GM18511 (cell line): ENCODE measurements around the gene IRAK1.
"Not testable (repeated sequence)": the region's sequence is repeated elsewhere in the genome, so short reads cannot be mapped to it uniquely, and the experiment has no call there.

Source experiments
- ATAC-seq: cut with Tn5 transposase; IDR thresholded peaks from one replicate; pipeline ENCODE4 v1.9.1; 2021; ENCODE audit warnings: mild to moderate bottlenecking, moderate library complexity; ENCODE audit not compliant: unreplicated experiment

Gene IRAK1

DNA sequence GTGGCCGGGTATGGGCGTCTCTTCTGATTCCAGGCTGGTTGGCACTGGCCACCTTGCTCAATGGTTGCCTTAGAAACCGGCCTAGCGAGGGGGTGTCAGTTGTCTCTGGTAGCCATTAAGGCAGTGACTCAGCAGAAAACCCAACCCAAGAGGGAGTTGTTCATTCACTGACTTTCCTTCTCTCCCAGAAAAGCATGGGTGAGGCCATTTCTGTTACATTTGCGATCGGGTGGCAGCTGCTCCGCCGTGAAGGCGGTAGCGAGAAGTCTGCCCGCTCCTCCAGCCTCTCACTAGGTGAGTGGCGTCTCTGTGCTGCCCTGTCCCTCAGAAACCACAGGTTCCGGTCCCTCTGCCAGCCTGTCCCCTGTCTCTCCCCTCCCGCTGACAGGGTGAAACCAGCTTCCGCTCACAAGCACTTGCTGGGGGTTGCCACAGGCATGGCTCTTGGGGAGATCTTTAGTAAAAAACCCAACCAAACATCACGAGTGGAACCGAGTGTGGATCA lies 17.4 kb downstream of the IRAK1 start:
- ATAC-seq, result peak; percentile 65

DNA sequence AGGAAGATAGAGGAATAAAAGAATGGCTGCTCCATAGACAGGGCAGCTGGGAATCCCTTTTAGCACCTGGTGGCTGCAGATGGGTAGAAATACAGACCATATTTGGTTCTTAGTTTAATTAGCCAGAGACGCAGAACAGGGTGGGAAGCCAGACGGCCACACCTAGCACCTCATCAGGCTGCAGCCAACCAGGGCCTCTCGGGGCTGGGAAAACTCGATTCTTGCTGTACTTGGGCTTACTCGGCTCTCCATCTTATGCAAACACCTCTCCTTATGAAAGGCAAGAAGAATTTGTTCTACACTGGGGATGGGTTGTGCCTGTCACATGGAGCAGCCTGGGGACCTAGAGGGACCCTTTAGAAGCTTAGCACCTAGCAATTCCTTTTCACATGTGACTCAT lies 19.7 kb downstream of the IRAK1 start:
- no peak for ATAC-seq

DNA sequence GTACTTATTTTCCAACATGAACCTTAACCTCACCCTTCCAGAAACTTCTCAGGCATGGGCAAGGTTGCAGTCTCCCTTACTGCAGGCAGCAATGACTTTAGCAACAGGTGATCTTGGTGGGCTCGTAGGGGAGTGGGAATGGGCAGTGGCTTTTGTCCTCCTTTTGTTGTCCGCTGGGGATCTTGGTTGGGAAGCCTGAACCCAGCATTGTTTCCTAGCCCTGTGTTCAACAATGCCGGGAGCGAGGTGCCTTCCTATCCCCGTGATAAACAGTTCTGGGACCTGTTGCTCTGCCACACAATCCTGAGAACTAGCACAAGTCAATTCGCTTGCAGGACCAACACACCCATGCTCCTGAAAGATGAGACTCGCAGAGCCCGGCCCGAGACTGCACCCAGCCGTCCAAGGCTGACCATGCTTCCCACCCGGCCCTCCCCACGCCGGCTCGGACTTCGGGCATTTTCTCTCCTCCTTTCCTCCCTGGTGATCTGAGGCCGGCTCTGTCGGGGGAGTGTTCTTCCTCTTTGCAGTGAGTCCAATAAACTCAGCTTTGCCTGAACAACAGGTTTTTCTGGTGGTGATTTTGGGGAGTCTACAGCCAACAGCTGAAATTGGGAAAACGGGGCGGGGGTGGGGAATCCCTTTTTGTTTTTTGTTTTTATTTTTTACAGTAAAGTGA lies 20.2 kb downstream of the IRAK1 start:
- ATAC-seq, result no peak

DNA sequence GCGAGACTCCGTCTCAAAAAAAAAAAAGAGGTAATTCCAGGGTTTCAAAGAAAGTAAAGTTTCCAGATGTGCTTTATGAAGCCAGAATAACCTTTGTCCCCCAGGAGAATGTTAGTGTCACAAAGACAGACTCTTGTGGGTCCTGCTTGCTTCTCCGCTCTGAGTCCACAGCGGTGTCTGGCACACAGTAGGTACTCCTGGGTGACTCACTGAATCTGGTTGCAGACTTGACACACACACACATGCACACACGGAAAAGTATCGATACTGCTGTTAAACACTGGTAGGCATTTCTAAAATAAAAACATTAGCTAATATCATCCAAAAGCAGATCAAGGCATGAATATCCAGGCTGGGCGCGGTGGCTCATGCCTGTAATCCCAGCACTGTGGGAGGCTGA lies 24.2 kb downstream of the IRAK1 start:
- ATAC-seq, result no peak

GRCh38 chrX:153994398-153994797 lies 25.3 kb downstream of the IRAK1 start:
- ATAC-seq, result not testable (repeated sequence)

- ATAC-seq, result no peak
Observed at GRCh38 chrX:153993978-153994377, 25.7 kb downstream of the IRAK1 start.

GRCh38 chrX:153993079-153993478 lies 26.6 kb downstream of the IRAK1 start:
- ATAC-seq, result no peak

GRCh38 chrX:153992180-153992579 lies 27.5 kb downstream of the IRAK1 start:
- ATAC-seq, result no peak

GRCh38 chrX:153991013-153991580 lies 28.6 kb downstream of the IRAK1 start:
- no peak for ATAC-seq

DNA sequence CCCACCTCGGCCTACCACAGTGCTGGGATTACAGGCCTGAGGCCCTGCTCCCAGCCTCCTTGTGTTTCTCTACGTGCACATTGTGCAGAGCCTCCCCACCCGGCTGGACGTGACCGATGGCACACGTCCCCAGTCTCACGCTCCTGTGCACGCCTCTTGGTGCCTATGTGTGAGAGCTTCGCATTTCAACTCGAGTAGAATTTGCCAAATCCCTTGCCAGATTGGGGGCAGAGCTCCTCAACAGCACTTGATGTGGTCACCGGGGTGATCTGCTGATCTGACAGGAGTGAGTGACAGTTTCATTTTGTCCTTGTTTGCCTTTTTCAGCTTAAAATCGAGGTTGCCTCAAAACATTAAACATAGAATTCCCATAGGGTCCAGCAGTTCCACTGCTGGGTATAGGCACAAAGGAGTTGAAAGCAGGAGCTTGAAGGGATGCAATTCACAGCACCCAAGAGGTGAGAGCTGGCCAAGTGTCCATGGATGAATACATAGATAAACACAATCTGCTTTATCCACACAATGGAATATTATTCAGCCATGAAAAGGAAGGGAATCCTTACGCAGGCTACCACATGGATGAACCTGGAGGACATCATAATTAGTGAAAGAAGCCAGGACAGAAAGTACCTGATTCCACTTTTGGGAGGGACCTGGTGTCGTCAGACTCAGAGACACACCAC lies 29.6 kb downstream of the IRAK1 start:
- no peak for ATAC-seq

DNA sequence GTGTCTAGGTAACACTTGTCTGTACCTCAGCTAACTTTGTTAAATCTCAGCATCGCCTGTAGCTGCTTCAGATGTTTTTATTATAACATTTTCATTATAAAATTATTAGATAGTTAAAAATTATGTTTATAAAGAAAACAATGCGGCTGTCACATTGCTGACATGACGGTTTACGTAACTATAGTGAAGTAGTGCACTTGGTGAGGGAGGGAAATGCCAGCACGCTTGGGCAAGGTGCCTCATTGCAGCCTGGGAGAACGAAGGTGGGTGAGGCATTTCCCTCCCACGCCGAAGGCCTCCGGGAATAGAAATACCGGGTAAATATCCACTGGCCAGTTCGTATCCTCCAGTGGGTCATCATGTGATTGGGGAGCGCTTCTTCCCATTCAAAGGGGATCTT lies 31.2 kb downstream of the IRAK1 start:
- ATAC-seq, result no peak

DNA sequence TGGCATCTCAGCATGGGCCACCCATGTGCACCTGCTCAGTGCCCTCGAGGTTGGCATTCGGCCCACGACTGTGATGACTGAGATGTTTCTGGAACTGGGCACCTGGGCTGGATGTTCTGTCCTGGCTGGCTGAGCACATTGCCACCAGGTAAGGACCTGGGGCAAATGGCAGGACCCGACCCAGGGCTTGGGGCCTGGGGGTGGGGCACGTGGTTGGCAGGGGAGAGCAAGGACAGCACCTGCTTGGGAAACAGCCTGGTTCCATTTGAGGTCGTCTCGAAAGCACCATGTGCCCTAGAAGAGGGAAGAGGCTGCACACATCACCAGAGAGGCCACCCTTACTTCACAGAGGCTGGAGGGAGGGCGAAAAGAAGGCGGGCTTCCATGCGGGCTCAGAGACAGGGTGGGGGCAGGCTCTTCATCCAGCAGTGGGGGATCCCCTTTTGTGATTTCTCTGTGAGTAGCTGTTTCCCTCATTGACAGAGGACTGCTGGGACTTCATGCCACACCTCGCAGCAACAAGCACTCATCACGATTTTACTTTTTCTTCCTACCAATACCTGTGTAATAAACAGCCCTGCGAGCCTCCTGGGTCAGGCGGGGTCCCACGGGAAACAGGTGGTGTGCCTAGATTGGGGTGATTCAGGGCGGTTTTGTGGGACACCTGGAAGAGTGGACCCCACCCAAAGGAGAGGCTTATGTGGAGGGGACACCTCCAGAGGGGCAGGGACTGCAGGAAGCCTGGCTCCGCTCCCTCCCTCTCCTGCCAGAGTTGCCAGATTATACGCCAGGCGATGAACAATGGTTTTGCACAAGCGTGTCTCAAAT lies 35.1 kb downstream of the IRAK1 start:
- no peak for ATAC-seq

DNA sequence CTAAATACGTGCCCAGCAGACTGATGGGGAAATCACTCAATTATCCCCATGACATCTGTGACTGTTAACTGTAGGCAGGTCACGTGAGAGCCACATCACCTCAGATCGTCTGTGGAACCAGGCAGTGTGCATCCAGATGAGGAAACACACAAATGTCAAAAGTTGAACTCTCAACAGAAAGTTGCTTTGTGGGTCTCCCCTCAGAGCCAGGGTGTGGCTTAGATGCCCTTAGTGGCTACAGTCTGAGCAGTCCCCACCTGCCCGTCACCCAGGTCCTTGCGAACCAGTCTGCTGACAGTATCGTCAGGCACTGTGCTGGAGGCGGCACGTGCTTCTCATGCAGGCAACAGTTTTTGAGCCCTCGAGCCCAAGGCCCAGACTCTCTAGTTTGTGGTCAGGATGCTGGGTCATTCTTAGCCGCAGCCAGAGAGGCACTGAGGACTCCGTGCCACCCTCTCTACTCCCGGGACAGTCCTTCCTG lies 36.3 kb downstream of the IRAK1 start:
- ATAC-seq, result no peak

DNA sequence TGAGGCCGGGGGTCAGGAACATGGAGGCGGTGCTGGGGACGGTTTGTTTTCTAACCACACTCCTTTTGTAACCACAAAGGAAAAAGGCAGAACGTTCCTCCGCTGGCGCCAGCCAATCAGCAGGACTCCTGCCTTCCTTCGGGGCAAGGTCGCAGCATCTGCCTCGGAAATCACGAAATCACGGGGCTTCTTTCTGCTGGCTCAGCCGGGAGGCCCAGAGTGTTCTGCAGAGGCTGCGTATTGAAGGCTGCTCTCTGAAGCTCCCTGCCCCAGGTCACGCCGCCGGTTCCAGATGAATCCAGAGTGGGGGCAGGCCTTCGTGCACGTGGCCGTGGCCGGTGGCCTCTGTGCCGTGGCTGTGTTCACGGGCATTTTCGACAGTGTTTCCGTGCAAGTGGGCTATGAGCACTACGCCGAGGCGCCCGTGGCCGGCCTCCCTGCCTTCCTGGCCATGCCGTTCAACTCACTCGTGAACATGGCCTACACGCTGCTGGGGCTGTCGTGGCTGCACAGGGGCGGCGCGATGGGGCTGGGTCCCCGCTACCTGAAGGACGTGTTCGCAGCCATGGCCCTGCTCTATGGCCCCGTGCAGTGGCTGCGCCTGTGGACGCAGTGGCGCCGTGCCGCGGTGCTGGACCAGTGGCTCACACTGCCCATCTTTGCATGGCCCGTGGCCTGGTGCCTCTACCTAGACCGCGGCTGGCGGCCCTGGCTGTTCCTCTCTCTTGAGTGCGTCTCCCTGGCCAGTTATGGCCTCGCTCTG lies 37.8 kb downstream of the IRAK1 start:
- no peak for ATAC-seq

GRCh38 chrX:153981231-153981630 lies 38.5 kb downstream of the IRAK1 start:
- no peak for ATAC-seq

DNA sequence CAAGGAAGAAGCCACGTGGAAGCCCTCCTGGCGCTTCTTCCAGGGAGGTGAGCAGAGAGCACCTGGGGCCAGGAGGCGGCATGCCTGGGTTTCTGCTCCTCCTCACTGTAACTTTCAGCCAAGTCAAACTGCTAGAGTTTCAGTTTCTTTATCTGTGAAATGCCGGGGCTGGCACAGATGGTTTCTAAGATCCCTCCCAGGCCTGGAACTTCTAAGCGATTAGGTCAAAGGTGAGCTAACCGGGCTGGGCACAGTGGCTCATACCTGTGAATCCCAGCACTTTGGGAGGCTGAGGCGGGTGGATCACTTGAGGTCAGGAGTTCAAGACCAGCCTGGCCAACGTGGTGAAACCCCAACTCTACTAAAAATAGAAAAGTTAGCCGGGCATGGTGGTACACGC lies 39.3 kb downstream of the IRAK1 start:
- not testable (repeated sequence) for ATAC-seq

GRCh38 chrX:153974726-153975286 lies 44.9 kb downstream of the IRAK1 start:
- ATAC-seq, result no peak

- ATAC-seq, result no peak
Observed at GRCh38 chrX:153974003-153974725, 45.5 kb downstream of the IRAK1 start.
